Activated CD8-positive, alpha-beta memory T cell treated with anti-CD3 and anti-CD28 coated beads for 24 hours (primary cell): ENCODE results near the gene WARS2.

Experiments used
- DNase-seq: peaks from one replicate; pipeline ENCODE4 v3.0.0-alpha.2; 2020

Gene WARS2

DNA sequence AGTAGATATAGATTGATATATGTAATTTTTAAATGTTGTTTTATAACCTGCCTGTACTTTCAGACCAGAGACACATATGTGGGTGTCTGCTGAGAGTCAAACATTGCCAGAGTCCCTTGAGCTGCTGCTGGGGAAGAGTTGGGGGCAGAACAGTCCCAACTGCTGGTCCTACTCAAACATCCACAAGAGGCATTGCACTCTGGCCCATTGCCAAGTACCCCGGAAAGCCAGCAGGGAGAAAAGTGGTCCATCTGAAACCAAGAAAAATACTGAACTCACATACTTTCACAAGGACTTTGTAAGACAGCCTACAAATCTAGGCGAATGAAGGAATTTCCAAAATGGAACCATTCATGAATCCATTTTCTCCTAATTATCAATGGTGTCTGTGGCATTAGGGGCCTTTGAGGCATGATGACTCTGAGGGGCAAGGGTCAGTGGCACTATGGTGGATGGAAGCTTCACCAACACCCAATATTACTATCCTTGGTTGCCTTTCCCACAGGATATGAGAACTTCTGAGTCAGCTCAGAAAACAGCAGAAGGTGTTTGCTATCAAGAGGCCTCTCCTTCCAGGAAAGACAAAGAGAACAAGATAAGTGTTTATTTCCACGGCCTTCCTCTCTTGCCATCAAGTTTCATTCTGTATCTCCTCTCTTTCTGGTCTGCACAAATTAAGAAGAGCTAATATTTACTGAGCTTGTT lies 145.0 kb downstream of the WARS2 start:
- no peak for DNase-seq

DNA sequence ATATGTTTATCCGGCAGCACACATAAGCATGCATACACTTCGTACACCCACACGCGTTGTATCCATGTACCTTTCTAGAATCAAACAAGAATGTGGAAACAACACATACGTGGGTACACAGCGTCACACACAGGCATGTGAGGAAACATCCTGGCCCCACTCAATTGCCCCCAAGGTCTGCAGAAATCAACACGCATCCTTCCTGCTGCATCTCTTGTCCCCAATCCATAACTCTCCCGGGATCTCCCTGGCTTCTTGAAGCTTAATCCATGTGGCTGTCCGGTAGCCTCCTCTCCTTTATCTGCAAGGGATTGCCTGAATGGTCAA lies 146.8 kb downstream of the WARS2 start:
- no peak for DNase-seq

DNA sequence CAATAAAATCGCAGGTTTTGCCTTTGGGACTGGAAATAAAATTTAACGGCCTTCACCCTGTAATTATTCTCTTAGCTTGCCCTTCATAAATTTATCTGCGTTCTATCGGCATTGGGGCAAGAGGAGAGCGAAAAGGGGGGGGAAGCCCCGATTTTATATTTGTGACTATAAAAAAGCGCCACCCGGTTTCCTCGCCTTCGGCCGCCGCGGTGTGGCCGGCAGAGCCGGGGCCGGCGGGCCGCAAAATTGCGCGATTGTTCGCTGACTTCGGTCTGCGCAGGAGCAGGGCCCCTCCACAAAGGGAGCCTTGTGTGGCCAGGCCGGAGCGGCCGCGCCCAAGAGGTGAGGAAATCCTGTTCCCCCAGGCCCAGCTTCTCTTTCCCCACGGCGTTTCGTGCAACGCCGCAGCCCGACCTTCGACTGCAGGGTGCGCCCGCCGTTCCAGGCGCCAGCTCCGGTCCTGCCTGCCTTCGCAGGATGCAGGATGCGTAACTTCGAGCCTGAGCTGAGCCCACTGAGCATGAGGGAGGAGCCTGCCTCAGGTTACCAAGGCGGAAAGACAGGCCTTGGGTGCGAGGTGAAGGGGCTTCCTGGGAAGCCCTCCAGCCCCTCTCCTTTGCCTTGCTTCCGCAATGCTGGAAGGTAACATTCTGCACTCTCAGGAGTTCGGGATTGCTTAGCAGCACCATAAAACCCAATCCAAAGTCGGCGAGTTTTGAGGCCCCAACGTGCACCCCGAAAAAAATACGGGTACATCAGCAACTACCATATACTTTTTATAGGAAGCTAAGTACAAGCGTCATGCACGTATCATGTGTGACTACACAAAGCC lies 147.4 kb downstream of the WARS2 start:
- no peak for DNase-seq

DNA sequence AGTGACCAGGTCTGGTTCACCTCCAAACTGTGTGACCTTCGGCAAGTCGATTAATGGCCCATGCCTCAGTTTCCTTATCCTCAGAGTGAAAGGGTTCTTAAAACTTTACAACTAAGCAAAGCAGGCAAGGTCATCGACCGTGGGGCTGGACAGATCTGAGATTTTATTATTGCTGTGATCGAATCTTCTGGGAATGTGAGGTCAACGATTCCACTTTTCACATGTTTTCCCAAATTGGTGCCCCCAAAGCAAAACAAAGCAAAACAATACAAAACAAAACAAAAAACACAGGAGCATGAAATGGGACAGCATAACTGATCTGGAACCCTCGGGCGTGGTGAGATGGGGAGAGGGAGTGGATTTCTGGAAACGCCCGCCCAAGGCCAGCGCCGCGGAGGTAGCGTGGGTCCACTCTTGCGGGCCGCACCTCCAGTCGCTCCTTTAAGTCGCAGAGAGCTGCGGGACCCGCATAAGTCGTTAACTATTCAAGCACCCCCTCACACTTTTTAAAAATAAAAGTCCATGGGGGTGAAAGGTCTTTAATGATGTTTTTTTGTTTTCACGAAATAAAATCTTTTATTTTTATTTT lies 148.1 kb downstream of the WARS2 start:
- DNase-seq: no peak

DNA sequence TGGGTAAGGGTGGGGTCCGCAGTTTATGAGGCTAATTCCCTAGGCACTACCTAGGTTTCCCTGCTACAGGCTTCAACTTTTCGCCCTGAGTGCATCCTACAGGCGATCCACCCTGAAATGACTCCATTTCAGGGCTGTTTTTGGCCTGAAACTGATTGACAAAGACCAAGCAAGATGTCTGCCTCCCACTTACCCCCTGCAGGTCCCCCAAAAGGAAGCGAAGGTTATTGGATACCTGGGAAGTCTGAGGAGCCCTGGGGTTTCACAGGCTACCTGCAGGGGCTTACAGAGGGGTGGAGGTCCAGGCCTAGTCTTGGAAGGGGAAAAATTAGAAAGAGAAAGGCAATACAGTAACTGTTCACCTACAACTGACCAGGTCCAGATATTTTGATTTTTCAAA lies 149.0 kb downstream of the WARS2 start:
- no peak for DNase-seq

DNA sequence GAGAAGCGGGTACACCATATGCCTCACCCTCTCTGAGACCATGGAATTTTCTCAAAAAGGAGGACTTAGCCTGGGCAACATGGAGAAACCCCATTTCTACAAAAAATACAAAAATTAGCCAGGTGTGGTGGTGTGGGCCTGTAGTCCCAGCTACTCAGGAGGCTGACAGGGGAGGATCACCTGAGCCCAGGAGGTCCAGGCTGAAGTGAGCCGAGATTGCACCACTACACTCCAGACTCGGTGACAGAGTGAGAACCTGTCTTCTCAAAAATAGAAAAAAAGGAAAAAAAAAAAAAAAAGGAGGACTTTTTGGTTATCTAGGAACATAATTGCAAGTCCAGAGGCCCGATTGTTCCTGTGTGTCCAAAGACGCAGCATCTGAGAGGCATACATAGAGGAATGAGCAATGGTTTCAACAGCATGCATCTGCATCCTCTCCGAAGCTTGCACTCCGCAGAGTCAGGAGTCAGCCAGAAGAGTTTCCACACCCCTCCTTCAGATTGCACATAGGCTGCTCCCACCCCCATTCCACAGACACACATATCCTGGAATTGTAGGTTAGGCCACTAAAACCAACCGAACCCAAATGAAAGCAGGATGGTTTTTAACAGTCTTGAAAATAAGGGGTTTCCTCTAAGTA lies 149.8 kb downstream of the WARS2 start:
- DNase-seq: no peak

DNA sequence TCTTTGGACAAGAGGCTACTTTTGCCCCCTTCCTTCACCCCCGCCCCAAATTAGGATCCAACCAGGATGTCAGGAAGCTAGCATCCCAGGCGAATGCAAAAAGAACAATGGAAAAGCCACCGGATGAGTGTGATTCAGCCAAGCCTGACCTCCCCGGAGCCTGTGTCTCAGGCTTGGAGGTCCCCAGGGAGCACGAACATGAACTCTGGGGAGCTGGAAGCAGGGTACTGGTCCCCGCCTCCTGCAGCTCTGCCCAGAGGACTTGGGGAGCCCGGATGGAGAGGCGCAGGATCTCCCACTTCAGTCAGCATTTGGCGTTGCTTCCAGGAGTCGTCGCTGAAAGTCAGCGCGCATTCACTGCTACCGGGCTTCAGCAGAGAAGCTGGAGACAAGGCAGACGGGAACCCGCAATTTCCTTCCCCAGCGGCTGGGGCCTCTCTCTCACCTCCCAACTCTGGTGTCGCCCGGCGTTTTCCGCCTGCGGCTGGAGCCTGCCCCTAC lies 150.5 kb downstream of the WARS2 start:
- DNase-seq: no peak

DNA sequence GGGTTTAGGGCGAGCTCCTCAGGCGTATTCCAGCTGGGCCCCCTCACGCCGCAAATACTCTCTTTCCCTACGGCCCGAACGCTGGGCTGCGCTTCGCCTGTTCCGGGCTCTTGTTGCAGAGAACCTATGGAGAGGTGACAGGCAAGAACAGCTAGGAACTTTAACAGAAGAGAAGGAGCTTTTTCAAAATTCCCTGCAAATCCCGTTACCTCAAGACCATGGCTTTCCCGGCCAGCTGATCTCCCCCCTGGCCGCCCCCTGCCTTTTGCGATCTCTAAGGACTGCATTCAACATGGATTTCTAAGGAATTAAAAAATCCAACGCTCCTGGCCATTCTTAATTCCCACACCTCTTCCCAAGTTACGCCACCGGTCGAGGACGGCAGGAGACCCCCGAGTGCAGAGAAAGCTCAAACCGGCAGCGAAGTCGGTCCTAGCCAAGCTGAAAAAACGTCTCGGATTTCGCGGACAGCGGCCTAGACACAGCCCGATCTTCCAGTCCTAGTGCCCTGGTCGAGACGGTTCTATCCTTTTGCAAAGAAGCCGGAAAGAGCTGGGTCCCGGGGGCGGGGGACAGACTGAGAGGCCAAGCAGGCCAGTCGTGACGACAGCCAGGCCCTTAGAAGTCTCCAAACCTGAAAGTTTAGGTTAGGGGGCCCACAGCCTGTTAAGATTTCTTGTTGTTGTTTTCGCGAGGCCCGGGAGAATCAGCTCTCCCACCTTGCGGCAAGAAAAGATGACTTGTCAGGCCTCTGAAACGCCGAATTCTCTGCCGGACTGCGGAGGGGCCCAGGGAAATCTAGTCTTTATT lies 151.2 kb downstream of the WARS2 start:
- DNase-seq: no peak

DNA sequence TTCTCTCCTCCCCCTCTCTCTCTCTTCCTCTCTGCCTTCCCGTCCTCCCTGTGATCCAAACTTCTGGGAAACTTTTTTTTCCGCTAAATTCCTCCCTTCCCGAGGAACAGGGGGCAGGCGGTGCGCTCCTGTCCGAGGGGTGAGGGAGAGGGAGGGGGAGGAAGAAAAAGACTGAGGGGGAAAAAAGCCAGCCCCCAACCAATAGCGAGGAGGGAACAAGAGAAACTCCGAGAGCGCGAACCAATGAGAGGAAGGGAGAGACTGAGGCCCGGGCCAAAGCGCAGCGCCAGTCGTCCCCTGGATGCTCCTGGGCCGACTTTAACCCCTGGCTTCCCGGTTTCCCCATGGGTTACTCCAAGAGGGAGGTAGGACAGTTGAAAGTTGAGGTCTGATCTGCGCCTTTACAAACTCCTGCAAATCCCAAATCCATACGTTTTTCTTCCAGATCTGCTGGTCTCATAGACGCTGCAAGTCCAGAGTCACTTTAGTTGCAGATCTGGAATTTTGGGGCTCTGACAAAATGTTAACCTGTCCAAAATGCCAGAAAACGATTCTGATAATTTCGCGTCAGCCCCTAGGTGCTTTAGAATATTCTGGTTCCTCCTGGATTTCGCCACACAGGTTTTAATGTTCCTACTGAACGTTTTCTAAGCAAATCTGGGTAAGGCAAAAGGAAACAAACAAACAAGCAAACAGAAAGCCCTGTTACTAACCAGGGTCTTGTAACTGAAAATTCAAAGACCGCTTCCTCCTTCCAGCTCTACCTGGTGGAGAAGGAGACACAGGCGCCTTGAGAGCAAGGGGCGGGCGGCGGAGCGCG lies 152.1 kb downstream of the WARS2 start, which contains the start of gene TBX15:
TBX15 (minus strand) TSS at position 158 of the 820 bp plus-strand sequence. CDS start 548 bp downstream, outside the sequence.
- DNase-seq: no peak

DNA sequence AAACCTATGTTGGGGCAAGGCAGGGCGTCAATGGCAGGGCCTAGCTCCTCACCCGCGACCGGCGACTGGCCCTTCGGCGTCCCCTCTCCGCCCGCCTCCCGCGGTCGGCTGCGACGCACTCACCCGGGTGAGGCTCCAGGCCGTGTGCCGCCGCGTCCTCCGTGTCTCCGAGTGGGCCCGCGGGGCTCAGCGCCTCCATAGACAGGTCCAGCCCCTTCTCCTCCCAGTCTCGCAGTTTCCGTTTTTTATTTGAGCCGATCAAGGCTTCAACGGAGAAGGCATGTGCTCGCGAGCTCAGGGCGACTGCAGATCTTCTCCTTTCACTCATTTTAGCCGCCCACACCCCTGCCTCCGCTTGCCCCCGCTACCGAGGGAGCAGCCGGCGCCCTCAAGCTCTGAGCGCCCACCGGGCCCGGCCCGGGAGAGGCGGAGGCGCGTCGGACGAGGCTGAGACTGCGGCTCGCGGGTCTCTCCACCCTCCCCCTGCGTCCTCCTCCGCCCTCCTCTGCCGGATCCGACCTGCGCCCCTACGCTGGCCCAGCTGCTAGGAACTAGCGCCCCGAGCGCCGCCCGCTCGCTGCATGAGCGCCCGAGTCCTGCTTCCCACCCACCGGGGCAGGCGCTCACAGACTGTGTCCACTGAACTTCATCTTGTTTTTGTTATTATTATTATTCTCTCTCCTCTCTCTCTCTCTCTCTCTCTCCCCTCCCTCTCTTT lies 152.8 kb downstream of the WARS2 start:
- DNase-seq: no peak

DNA sequence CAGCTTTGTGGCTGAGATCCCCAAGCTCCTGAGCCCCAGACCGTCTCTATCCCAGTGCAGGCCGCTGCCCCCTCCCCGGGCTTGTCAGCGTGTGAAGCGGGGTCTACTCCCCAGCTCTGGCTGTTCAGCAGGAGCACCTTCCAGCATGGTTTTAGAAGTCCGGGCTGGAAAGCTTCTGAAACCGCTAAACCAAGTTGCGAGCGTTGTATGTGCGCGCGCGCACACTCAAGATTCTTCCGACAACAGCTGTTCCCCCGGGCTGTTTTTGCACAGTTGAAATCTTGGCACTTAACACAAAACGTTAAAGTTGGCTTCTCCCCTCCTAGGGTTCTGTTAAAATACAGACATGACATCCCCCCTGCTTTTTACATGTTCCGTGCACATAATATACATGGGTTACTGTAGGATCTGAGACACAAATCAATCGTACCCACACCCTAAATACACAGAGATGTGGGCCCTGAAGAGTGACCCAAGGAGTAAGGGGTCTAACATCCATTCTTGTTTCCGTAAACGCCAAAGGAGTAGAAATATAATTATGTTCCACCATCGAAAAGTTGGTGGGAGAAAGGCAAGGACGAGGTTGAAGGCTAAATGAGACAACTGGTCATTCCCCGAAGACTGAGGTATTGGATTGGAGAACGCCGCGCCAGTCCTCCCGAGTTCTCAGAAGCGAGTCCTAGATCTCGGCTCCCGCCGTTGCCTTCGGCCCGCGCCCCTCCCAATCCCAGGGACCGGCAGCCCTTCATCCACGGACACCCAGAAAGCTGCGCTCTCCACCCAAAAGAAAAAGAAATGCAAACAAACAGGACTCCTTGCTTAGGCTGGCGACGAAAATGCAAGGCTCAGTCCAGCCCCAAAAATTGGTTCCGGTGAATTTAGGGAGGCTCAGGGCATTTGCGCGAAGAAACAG lies 153.6 kb downstream of the WARS2 start:
- DNase-seq: no peak

DNA sequence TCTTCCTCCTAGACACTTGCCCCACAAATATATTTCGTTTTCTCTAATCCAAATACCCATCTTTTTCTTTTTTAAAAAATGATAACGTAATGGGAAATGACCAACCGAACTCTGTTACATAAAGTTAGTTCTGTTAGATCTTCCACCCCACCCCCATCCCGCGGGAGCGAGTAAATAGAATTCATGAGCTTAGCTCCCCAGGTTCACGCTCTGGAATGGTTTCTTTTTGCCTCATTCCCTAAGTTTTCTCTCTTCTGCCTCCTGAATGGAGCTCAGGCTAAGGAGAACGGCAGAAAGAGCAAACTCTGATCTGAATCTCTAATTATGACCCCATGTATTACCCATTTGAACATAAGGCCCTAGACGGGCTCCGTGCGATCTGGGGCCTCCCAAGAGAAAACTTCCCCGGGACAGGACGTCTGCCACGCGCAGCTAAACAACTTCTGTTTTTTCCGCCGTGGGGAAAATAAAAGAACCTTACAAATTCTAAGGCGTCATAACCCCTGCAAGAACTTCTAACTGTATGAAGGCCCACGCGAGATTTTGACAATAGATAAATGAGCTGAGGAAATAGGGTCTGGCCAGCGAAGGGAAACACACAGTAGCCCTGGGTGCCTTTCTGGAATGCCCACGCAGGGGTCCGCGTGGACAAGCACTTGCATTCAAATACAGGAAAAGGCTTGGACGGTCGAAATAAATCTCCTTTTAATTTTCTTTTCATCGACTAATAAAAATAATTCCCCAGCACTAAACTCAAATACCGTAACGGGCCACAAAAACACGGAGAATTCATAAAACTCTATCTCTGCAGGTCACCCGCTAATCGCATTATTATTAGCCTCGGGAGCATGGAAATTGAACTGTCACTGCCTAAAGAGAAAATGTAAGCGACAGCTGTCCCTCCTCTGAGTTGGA lies 154.6 kb downstream of the WARS2 start:
- no peak for DNase-seq

DNA sequence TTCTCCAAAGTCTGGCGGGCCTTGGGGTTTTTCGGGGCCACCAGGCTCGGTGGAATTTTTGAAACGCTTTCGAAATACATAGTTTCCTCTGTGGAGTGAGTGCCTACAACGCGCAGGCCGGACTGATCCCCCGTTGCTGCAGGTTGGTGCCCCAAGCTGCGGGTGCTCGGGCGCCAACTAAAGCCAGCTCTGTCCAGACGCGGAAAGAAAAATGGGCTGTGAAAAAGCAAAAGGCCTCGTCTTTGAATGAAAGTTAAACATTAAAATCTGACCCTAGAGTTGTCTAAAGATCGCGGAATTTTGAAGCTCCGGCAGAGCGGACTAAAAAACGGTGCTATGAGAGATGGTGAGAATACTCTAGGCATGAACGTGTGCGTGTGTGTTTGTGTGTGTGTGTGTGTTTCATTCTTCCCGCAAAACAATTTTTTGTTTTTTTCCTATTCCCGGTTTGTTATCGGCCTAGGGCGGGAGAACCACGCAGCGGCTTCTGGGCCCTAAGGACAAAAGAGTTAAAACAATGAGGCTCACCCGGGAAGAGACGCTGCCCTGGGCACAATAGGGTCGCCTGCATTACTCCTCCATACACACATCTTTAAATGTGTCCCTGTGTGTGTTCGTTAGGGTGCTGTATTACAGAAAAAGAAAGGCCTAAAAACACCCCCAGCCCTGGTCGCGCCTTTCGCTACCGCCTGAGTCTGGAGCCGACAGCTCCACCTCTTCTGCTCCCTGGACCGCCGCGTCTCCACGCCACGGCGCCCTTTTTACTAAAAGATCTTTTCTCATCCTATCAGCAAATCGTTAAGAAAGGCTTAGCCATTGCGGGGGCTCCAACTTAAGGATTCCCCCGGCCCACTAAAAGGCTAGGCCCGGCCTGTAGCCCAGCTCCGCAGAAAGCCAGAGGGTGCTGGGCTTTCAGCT lies 155.5 kb downstream of the WARS2 start:
- DNase-seq: no peak

DNA sequence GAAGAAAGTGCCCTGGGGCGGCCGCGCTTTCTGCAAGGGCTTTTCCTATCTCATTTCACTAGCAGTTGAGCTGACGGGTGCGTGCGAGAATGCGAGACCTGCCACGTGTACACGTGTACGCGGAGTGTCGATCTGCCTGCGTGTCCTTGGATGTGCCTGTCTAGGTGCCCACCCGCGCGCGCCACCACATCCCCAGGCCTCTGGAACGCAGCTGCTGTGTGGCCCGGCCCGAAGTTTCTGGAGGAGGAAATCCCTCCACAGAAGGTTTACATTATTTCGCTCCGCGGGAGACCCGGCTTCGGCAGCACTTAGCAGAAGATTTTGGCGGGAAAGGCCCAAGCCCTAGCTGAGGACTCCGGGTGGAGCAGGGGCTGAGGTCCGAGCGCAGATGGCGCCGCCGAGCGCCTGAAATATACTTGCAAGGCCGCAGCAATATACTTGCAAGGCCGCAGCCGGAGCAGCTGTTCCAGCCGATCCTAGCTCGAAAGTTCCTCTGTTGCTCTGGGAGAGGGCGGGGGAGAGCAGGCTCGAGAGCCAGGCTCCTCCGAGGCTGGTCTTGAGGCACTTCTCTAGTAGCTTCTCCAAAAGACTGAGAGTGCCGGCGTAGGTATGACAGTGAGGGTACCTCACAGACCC lies 156.2 kb downstream of the WARS2 start:
- no peak for DNase-seq

DNA sequence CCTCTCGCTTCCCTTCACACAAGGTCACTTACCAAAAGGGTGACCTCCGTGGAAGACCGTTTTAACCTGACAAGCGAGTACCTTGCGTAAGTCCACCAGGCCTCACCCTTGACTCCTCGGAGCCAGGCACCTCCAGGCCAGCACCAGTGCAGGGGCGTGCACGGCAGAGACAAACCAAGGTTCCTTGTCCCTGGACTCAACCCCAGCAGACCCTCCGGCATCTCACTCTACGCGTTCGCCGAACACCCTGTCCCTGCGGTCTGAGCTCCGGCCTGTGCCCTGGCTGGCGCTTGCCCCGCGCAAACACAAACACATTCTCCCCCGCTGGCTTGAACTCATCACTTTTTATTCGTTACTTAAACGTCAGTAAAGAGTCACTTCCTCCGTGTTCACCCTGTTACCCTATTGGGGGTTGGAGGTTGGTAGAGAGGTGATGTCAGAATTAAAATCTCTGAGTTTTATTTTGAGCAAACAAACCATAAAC lies 156.9 kb downstream of the WARS2 start:
- DNase-seq: no peak

DNA sequence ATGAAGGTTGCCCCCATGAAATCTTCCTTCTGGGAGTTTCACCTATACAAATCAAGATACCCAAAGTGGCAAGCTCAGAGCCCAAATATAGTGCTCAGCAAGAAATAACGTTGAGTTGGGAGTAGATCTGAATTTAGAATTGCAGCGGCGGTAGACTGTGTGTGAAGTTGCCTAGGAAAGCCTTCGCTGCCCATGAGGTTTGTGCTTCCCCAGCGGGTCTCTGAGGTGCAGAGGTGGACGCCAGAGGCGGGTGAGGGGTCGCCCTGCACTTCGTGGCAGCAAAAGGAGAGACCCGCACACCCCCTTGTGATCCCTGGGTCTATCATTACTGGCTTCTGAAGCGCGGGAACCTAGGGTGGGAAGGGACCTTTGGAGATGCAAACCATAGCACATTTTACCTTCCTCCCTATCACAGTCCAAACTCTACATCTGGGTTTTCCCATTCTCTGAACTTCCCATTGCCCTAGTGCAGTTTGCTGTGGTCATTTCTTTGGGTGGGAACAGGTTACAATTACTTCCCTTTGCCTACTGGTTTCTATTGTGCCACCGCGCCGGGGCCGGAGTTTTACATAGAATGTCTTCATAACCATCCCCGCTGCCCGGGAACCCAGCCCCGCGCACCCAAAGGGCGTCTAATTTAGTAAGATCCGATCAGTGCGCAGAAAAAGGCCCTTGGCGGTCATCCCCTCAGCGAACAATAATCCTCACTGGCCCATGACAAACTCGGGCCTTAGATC lies 157.5 kb downstream of the WARS2 start:
- no peak for DNase-seq
